Thymus (tissue), 11 donors: ENCODE data around the gene CDH12. TPM values are rescaled to one million over a fixed set of nuclear protein-coding genes. Genes with fewer than 3 reads are reported as not detected.
"Not testable (repeated sequence)": the region's sequence is repeated elsewhere in the genome, so short reads cannot be mapped to it uniquely, and the experiment has no call there.

Source experiments
- DNase-seq, 9 donors: peaks; one replicate each; pipeline ENCODE4 v3.0.0-alpha.2; 2013; ENCODE audit warnings: low spot score in 9 of 9, low read depth in 6 of 9, missing footprints in 1 of 9
- H3K27ac ChIP-seq, 2 donors: one replicate each; pipeline ENCODE4 v1.5.1; 2013; ENCODE audit warnings: control low read depth in 1 of 2, low read depth in 1 of 2, low read length in 1 of 2, mild to moderate bottlenecking in 1 of 2, moderate library complexity in 1 of 2
- H3K27me3 ChIP-seq, 2 donors: one replicate each; pipeline ENCODE4 v1.5.1; 2013; ENCODE audit warnings: low read length in 1 of 2; ENCODE audit not compliant: control insufficient read depth in 2 of 2, insufficient read depth in 1 of 2
- H3K36me3 ChIP-seq, 2 donors: one replicate each; pipeline ENCODE4 v1.5.1; 2013; ENCODE audit warnings: low read length in 1 of 2, mild to moderate bottlenecking in 1 of 2, moderate library complexity in 1 of 2; ENCODE audit not compliant: control insufficient read depth in 2 of 2, insufficient read depth in 2 of 2
- H3K4me1 ChIP-seq, 2 donors: one replicate each; pipeline ENCODE4 v1.5.1; 2013; ENCODE audit warnings: low read length in 2 of 2; ENCODE audit not compliant: control insufficient read depth in 2 of 2, insufficient read depth in 2 of 2
- H3K4me3 ChIP-seq, 2 donors: one replicate each; pipeline ENCODE4 v1.5.1; 2013; ENCODE audit warnings: low read length in 2 of 2, control low read depth in 1 of 2, mild to moderate bottlenecking in 1 of 2
- H3K9me3 ChIP-seq, 2 donors: one replicate each; pipeline ENCODE4 v1.5.1; 2013; ENCODE audit warnings: low read length in 1 of 2, mild to moderate bottlenecking in 1 of 2; ENCODE audit not compliant: control insufficient read depth in 2 of 2, insufficient read depth in 1 of 2
- WGBS: extraction: QIAGEN DNeasy Blood & Tissue Kit; methylation state at CpG from one replicate; pipeline ENCODE4 v1.1.7; 2013; 5-methylcytosine and 5-hydroxymethylcytosine counted together
- polyA plus RNA-seq: library from polyadenylated mRNA; stranded (reverse); fragments of 200-250 nt; gene quantifications from one replicate; pipeline ENCODE4 v1.2.3, GENCODE V29; 2013
- total RNA-seq: library from RNA; stranded (reverse); fragments of 120-200 nt; gene quantifications from one replicate; pipeline ENCODE4 v1.2.4, GENCODE V29; 2013
- donor health status: healthy.

CDH12 gene
- total and polyA plus RNA-seq, 2 donors, result 0.05 to 0.09 TPM

DNA sequence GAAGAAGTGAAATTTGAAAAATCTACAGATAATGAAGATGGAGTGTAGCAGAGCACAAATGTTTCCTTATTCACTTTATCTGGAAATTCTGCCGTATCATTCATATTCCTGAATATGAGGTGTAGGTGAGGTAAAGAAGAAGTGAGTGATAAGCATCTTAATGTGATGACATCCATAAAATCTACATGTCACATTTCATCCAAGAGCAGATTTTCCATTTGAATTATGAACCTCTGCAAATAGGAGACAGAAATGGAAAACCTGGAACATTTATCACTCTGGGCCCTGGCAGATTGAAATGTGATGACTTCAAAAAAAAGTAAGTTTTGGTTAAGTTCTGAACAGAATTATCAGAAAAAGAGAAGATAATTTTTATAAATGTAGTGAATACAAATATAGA, 240.2 kb downstream of the CDH12 start:
- WGBS, result 96% methylated on average over 1 of the region's 1 CpG
- Histone ChIP-seq H3K27ac (no peak overlapping the region), H3K36me3 (no peaks in the 10 kb centered on the region), H3K27me3 (no peaks in the 10 kb centered on the region), H3K4me3 (no peak overlapping the region), H3K9me3 (peaks cover 0 to 2% of the 10 kb centered on the region in 2 donors), H3K4me1 (no peaks in the 10 kb centered on the region)
- DNase-seq, result no peak

DNA sequence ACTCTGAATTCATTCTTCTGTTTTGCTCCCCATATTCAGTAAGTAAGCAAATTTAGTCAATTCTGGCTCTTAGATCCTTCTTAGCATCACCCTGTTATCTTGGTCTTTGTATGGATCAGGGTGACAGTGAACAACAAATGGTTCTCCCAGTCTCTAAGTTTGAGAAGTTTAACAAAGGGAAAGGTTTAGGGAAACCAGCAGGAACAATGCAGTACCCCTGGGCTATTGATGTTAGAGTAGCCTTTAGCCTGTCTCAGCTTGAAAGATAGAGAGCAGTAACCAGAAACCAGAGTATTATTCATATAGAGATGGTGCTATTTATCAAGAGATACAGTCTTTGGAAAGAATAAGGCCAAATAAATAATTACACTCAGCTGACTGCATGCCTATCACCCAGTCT, 241.8 kb downstream of the CDH12 start:
- Histone ChIP-seq H3K9me3 (peaks cover 0 to 9% of the 10 kb centered on the region in 2 donors), H3K4me3 (no peak overlapping the region), H3K36me3 (no peaks in the 10 kb centered on the region), H3K27me3 (no peaks in the 10 kb centered on the region), H3K4me1 (no peaks in the 10 kb centered on the region), H3K27ac (no peak overlapping the region)
- no peak for DNase-seq

- 75% methylated on average over 5 of the region's 5 CpGs for WGBS
- H3K36me3 ChIP-seq, H3K27me3 ChIP-seq, H3K4me1 ChIP-seq, DNase-seq, H3K27ac ChIP-seq, H3K4me3 ChIP-seq: not testable (repeated sequence)
- H3K9me3 ChIP-seq, result peaks cover 0 to 13% of the 10 kb centered on the region in 2 donors
Observed at GRCh38 chr5:22607498-22607897, 245.6 kb downstream of the CDH12 start.

- WGBS, result 90% methylated on average over 3 of the region's 3 CpGs
- no peaks in the 10 kb centered on the region for H3K36me3 ChIP-seq
- no peak overlapping the region for H3K27ac ChIP-seq
- no peak overlapping the region for H3K4me3 ChIP-seq
- no peaks in the 10 kb centered on the region for H3K27me3 ChIP-seq
- DNase-seq, result no peak
- peaks cover 0 to 13% of the 10 kb centered on the region in 2 donors for H3K9me3 ChIP-seq
- H3K4me1 ChIP-seq, result no peaks in the 10 kb centered on the region
Observed at GRCh38 chr5:22605473-22605872, 247.7 kb downstream of the CDH12 start.

- H3K27me3 ChIP-seq, result no peaks in the 10 kb centered on the region
- no peak overlapping the region for H3K4me3 ChIP-seq
- H3K36me3 ChIP-seq, result no peaks in the 10 kb centered on the region
- H3K9me3 ChIP-seq, result peaks cover 0 to 13% of the 10 kb centered on the region in 2 donors
- no peak overlapping the region for H3K27ac ChIP-seq
- no peaks in the 10 kb centered on the region for H3K4me1 ChIP-seq
- DNase-seq, result no peak
Observed at GRCh38 chr5:22604711-22605110, 248.4 kb downstream of the CDH12 start.

- no peaks in the 10 kb centered on the region for H3K36me3 ChIP-seq
- H3K27ac ChIP-seq, result no peak overlapping the region
- WGBS, result 95% methylated on average over 2 of the region's 2 CpGs
- H3K4me1 ChIP-seq, result no peaks in the 10 kb centered on the region
- H3K9me3 ChIP-seq, result no peaks in the 10 kb centered on the region
- no peak for DNase-seq
- H3K4me3 ChIP-seq, result no peak overlapping the region
- H3K27me3 ChIP-seq, result no peaks in the 10 kb centered on the region
Observed at GRCh38 chr5:22598796-22599195, 254.3 kb downstream of the CDH12 start.

GRCh38 chr5:22596404-22596970, 256.7 kb downstream of the CDH12 start:
- Histone ChIP-seq H3K36me3 (no peaks in the 10 kb centered on the region), H3K9me3 (no peaks in the 10 kb centered on the region)
- 90% methylated on average over 1 of the region's 1 CpG for WGBS

GRCh38 chr5:22594491-22594890, 258.7 kb downstream of the CDH12 start:
- Histone ChIP-seq H3K4me3 (no peak overlapping the region), H3K27ac (no peak overlapping the region), H3K4me1 (no peaks in the 10 kb centered on the region), H3K27me3 (no peaks in the 10 kb centered on the region), H3K9me3 (no peaks in the 10 kb centered on the region), H3K36me3 (no peaks in the 10 kb centered on the region)
- no peak for DNase-seq
- 93% methylated on average over 2 of the region's 2 CpGs for WGBS

More at GRCh38 chr5:22596404-22596970, 256.7 kb downstream of the CDH12 start:
- H3K4me3 ChIP-seq, result no peak overlapping the region
- no peak for DNase-seq
- no peaks in the 10 kb centered on the region for H3K4me1 ChIP-seq
- no peaks in the 10 kb centered on the region for H3K27me3 ChIP-seq
- no peak overlapping the region for H3K27ac ChIP-seq

GRCh38 chr5:22593592-22593991, 259.6 kb downstream of the CDH12 start:
- Histone ChIP-seq H3K4me1 (no peaks in the 10 kb centered on the region), H3K4me3 (no peak overlapping the region), H3K27me3 (no peaks in the 10 kb centered on the region), H3K9me3 (no peaks in the 10 kb centered on the region), H3K36me3 (no peaks in the 10 kb centered on the region), H3K27ac (no peak overlapping the region)
- no peak for DNase-seq
- WGBS, result 95% methylated on average over 1 of the region's 1 CpG

DNA sequence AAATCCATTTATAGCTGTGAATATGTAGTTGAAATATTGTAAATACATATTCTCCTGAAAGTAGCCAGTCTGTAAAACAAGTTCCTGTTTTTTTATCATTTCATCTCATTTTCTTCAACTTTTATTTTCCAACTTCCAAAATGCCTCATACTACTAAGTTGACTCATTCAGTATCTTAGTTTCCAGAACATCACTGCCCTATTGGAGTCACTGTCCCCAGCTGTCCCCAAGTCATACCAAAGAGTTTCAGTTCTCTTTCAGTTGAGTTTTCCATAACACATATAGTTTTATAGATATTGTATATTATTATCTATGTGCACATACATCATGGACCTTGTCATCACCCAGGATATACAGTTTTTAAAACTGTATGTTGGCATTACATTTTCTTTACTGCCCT, 261.7 kb downstream of the CDH12 start:
- Histone ChIP-seq H3K4me3 (no peak overlapping the region), H3K27ac (no peak overlapping the region), H3K9me3 (peaks cover 0 to 4% of the 10 kb centered on the region in 2 donors), H3K4me1 (no peaks in the 10 kb centered on the region), H3K27me3 (no peaks in the 10 kb centered on the region), H3K36me3 (no peaks in the 10 kb centered on the region)
- DNase-seq, result no peak
